ENCODE results near the gene APOL4.
"Not testable (repeated sequence)": the region's sequence is repeated elsewhere in the genome, so short reads cannot be mapped to it uniquely, and the experiment has no call there.

Gene APOL4

GRCh38 chr22:36201630-36202319 is at the start of gene APOL4:
APOL4 (minus strand) TSS chr22:36201809; CDS start chr22:36201734, 75 bp downstream.
- Histone ChIP-seq H2AFZ (ENCODE audit: low read length) (no peak within 1 kb of the TSS), H3K4me3 (ENCODE audit: low read depth, low read length, poor library complexity, severe bottlenecking) (no peak within 1 kb of the TSS)

GRCh38 chr22:36250292-36250960 is 48.8 kb upstream of the APOL4 start:
- H3K36me3 ChIP-seq (ENCODE audit: insufficient read depth, low read length); H4K20me1 ChIP-seq (ENCODE audit: insufficient read depth, low read length); H3K27ac ChIP-seq (ENCODE audit: low read depth, low read length, poor library complexity, severe bottlenecking); H3K9me2 ChIP-seq (ENCODE audit: low read depth, low read length); H3K9me3 ChIP-seq (ENCODE audit: low read length); H3K27me3 ChIP-seq (ENCODE audit: insufficient read depth, low read length); H3K79me2 ChIP-seq (ENCODE audit: insufficient read depth, low read length); H3K9ac ChIP-seq (ENCODE audit: low read length); H3K4me3 ChIP-seq (ENCODE audit: low read depth, low read length, poor library complexity, severe bottlenecking); H3F3A ChIP-seq (ENCODE audit: insufficient read depth, low read length); H3K4me2 ChIP-seq (ENCODE audit: low read length): not testable (repeated sequence)
- Histone ChIP-seq H2AFZ (ENCODE audit: low read length) (peak overlapping the region; percentile 30; the same call in 1 of the 2 replicates), H3K4me1 (ENCODE audit: insufficient read depth, low read length, severe bottlenecking) (peaks cover 14% of the 10 kb centered on the region)

More at GRCh38 chr22:36201630-36202319, at the start of gene APOL4:
- H3K4me1 ChIP-seq (ENCODE audit: insufficient read depth, low read length, severe bottlenecking) = peaks cover 33% of the 10 kb centered on the region
- H3K79me2 ChIP-seq (ENCODE audit: insufficient read depth, low read length) = no peaks in the 10 kb centered on the region
- no peaks in the 10 kb centered on the region for H3K9me3 ChIP-seq (ENCODE audit: low read length)
- no peaks in the 10 kb centered on the region for H3F3A ChIP-seq (ENCODE audit: insufficient read depth, low read length)
- H3K4me2 ChIP-seq (ENCODE audit: low read length) = no peak within 1 kb of the TSS
- no peak within 1 kb of the TSS for H3K27ac ChIP-seq (ENCODE audit: low read depth, low read length, poor library complexity, severe bottlenecking)
- no peak within 1 kb of the TSS for H3K9ac ChIP-seq (ENCODE audit: low read length)
- H3K36me3 ChIP-seq (ENCODE audit: insufficient read depth, low read length) = no peaks in the 10 kb centered on the region
- TF ChIP-seq CTCF (IDR thresholded peaks at IDR 0.05; ENCODE audit: low read length) = no peak
- no peak for TF ChIP-seq EZH2 (IDR thresholded peaks at IDR 0.05; ENCODE audit: borderline replicate concordance, low read length)
- H3K9me2 ChIP-seq (ENCODE audit: low read depth, low read length) = no peaks in the 10 kb centered on the region
- H4K20me1 ChIP-seq (ENCODE audit: insufficient read depth, low read length) = no peaks in the 10 kb centered on the region
- H3K27me3 ChIP-seq (ENCODE audit: insufficient read depth, low read length) = no peaks in the 10 kb centered on the region

- Histone ChIP-seq H3K9ac (ENCODE audit: low read length) (no peak overlapping the region), H3K9me2 (ENCODE audit: low read depth, low read length) (no peaks in the 10 kb centered on the region), H3K4me2 (ENCODE audit: low read length) (no peak overlapping the region), H4K20me1 (ENCODE audit: insufficient read depth, low read length) (no peaks in the 10 kb centered on the region), H3K27ac (ENCODE audit: low read depth, low read length, poor library complexity, severe bottlenecking) (no peak overlapping the region), H3K27me3 (ENCODE audit: insufficient read depth, low read length) (no peaks in the 10 kb centered on the region), H3K4me3 (ENCODE audit: low read depth, low read length, poor library complexity, severe bottlenecking) (no peak overlapping the region), H3K4me1 (ENCODE audit: insufficient read depth, low read length, severe bottlenecking) (peaks cover 14% of the 10 kb centered on the region), H3F3A (ENCODE audit: insufficient read depth, low read length) (no peaks in the 10 kb centered on the region), H3K36me3 (ENCODE audit: insufficient read depth, low read length) (no peaks in the 10 kb centered on the region), H3K79me2 (ENCODE audit: insufficient read depth, low read length) (no peaks in the 10 kb centered on the region), H3K9me3 (ENCODE audit: low read length) (0 out of 2 replicates have a peak, but pooled peaks cover 4% of the 10 kb centered on the region), H2AFZ (ENCODE audit: low read length) (no peak overlapping the region)
- TF ChIP-seq CTCF (IDR thresholded peaks at IDR 0.05; ENCODE audit: low read length) (no peak), EZH2 (IDR thresholded peaks at IDR 0.05; ENCODE audit: borderline replicate concordance, low read length) (no peak)
Observed at GRCh38 chr22:36249160-36249559, 47.6 kb upstream of the APOL4 start.

All from OCI-LY1 (cell line).